HG02763 (cell line): ENCODE results near the gene THAP6.
"Not testable (repeated sequence)": the region's sequence is repeated elsewhere in the genome, so short reads cannot be mapped to it uniquely, and the experiment has no call there.

ENCODE experiments used
- ATAC-seq: cut with Tn5 transposase; IDR thresholded peaks from one replicate; pipeline ENCODE4 v1.9.1; 2021; ENCODE audit warnings: mild to moderate bottlenecking, moderate library complexity; ENCODE audit not compliant: unreplicated experiment

Gene THAP6

GRCh38 chr4:75514131-75514948, at the start of gene THAP6, which contains the start of gene RCHY1:
TSS of gene THAP6 (plus strand) at chr4:75514473. CDS start at chr4:75515453, 980 bp downstream.
TSS of gene RCHY1 (minus strand) at chr4:75514403. CDS start at chr4:75514286, 117 bp downstream.
- peak; percentile 94 for ATAC-seq

- ATAC-seq: no peak
Measured at GRCh38 chr4:75469896-75470295, 44.4 kb upstream of the THAP6 start.

- ATAC-seq: no peak
Measured at GRCh38 chr4:75470738-75471137, 43.5 kb upstream of the THAP6 start.

GRCh38 chr4:75477201-75477600, 37.1 kb upstream of the THAP6 start:
- no peak for ATAC-seq

GRCh38 chr4:75484190-75484589, 30.1 kb upstream of the THAP6 start:
- no peak for ATAC-seq

- no peak for ATAC-seq
Measured at GRCh38 chr4:75490155-75490554, 24.1 kb upstream of the THAP6 start.

- no peak for ATAC-seq
Measured at GRCh38 chr4:75494563-75494962, 19.7 kb upstream of the THAP6 start.

GRCh38 chr4:75495476-75495875, 18.8 kb upstream of the THAP6 start:
- no peak for ATAC-seq

GRCh38 chr4:75496406-75496805, 17.9 kb upstream of the THAP6 start:
- ATAC-seq: no peak

- ATAC-seq: no peak
Measured at GRCh38 chr4:75497133-75497532, 17.1 kb upstream of the THAP6 start.

GRCh38 chr4:75498041-75498440, 16.2 kb upstream of the THAP6 start:
- ATAC-seq: no peak

GRCh38 chr4:75499900-75500299, 14.4 kb upstream of the THAP6 start:
- no peak for ATAC-seq

- ATAC-seq: no peak
Measured at GRCh38 chr4:75502671-75503070, 11.6 kb upstream of the THAP6 start.

GRCh38 chr4:75505630-75506029, 8.6 kb upstream of the THAP6 start:
- no peak for ATAC-seq

GRCh38 chr4:75509592-75509991, 4.7 kb upstream of the THAP6 start:
- ATAC-seq: not testable (repeated sequence)

GRCh38 chr4:75511841-75512240, 2.4 kb upstream of the THAP6 start:
- no peak for ATAC-seq

- ATAC-seq: no peak
Measured at GRCh38 chr4:75512386-75513211, 1.7 kb upstream of the THAP6 start.

- peak; percentile 1 for ATAC-seq
Measured at GRCh38 chr4:75513526-75514130, 645 bp upstream of the THAP6 start.

GRCh38 chr4:75514949-75515612, 808 bp downstream of the THAP6 start:
- ATAC-seq: peak; percentile 3

- ATAC-seq: no peak
Measured at GRCh38 chr4:75516144-75516543, 1.9 kb downstream of the THAP6 start.

- not testable (repeated sequence) for ATAC-seq
Measured at GRCh38 chr4:75519452-75519851, 5.2 kb downstream of the THAP6 start.
